ENCODE measurements around the gene SQSTM1. TPM values are rescaled to one million over a fixed set of nuclear protein-coding genes. Genes with fewer than 3 reads are reported as not detected.
A peak's percentile ranks its signal among the peaks of the same experiment; 100 is the strongest.

The SQSTM1 gene
- 100 to 1,000 TPM; 249 to 606 TPM for total RNA-seq

GRCh38 chr5:179820483-179821297, at the start of gene SQSTM1:
TSS of gene SQSTM1 (plus strand) at chr5:179820905. CDS start at chr5:179820937, 32 bp downstream.
- TF ChIP-seq POLR2A (IDR thresholded peaks at IDR 0.05) (peak; percentile 99 to 100 (median 99)), CTCF (IDR thresholded peaks at IDR 0.05) (peak in 2 of 7 experiments; percentile 8 to 16)
- intact Hi-C loops (cut with DNase I) = no loop called here
- peak; percentile 80 to 86 (median 84) for DNase-seq
- Histone ChIP-seq H3K27me3 (no peaks in the 10 kb centered on the region), H3K4me3 (peak within 1 kb of the TSS; percentile 83 to 90), H3K27ac (peak within 1 kb of the TSS; percentile 97 to 100 (median 99)), H3K36me3 (replicated peaks in 1 of 2; ENCODE audit: insufficient read depth in 1 of 2, low read depth in 2 of 2) (peaks cover 12 to 14% of the 10 kb centered on the region in 2 donors), H3K4me1 (peaks cover 70% of the 10 kb centered on the region), H3K9me3 (no peaks in the 10 kb centered on the region)
- peak; percentile 68 for ATAC-seq
- 0% methylated on average over 4 to 71 of the region's 81 CpGs for WGBS, 2 donors

GRCh38 chr5:179771311-179771895, 49.3 kb upstream of the SQSTM1 start:
- WGBS, 2 donors = 82 to 91% methylated on average over 4 of the region's 4 CpGs

GRCh38 chr5:179772351-179772750, 48.4 kb upstream of the SQSTM1 start:
- TF ChIP-seq POLR2A (IDR thresholded peaks at IDR 0.05) (no peak), CTCF (IDR thresholded peaks at IDR 0.05) (no peak)
- H3K9me3 ChIP-seq = no peaks in the 10 kb centered on the region
- H3K4me3 ChIP-seq = no peak overlapping the region
- H3K36me3 ChIP-seq (replicated peaks in 1 of 2; ENCODE audit: insufficient read depth in 1 of 2, low read depth in 2 of 2) = peaks cover 24 to 40% of the 10 kb centered on the region in 2 donors
- ATAC-seq (no peak), DNase-seq (no peak)
- no peaks in the 10 kb centered on the region for H3K27me3 ChIP-seq
- H3K27ac ChIP-seq = no peak overlapping the region
- H3K4me1 ChIP-seq = no peaks in the 10 kb centered on the region
- WGBS, 2 donors = 74 to 98% methylated on average over 6 of the region's 6 CpGs
- intact Hi-C loops (cut with DNase I) = no loop called here

More at GRCh38 chr5:179771311-179771895, 49.3 kb upstream of the SQSTM1 start:
- ATAC-seq = no peak
- no peaks in the 10 kb centered on the region for H3K27me3 ChIP-seq
- no peaks in the 10 kb centered on the region for H3K9me3 ChIP-seq
- DNase-seq = no peak
- peaks cover 9% of the 10 kb centered on the region for H3K4me1 ChIP-seq
- H3K4me3 ChIP-seq = no peak overlapping the region
- peaks cover 20 to 40% of the 10 kb centered on the region in 2 donors for H3K36me3 ChIP-seq (replicated peaks in 1 of 2; ENCODE audit: insufficient read depth in 1 of 2, low read depth in 2 of 2)
- no peak overlapping the region for H3K27ac ChIP-seq
- TF ChIP-seq POLR2A (IDR thresholded peaks at IDR 0.05) (no peak), CTCF (IDR thresholded peaks at IDR 0.05) (no peak)
- intact Hi-C loops (cut with DNase I) = no loop called here

GRCh38 chr5:179773686-179774040, 47.0 kb upstream of the SQSTM1 start:
- H3K4me3 ChIP-seq = no peak overlapping the region
- H3K4me1 ChIP-seq = no peaks in the 10 kb centered on the region
- intact Hi-C loops (cut with DNase I) = no loop called here
- H3K9me3 ChIP-seq = no peaks in the 10 kb centered on the region
- H3K27ac ChIP-seq = no peak overlapping the region
- TF ChIP-seq POLR2A (IDR thresholded peaks at IDR 0.05) (no peak), CTCF (IDR thresholded peaks at IDR 0.05) (no peak)
- ATAC-seq = no peak
- WGBS, 2 donors = 93 to 94% methylated on average over 9 of the region's 9 CpGs
- H3K27me3 ChIP-seq = no peaks in the 10 kb centered on the region
- no peak for DNase-seq
- peaks cover 24 to 40% of the 10 kb centered on the region in 2 donors for H3K36me3 ChIP-seq (replicated peaks in 1 of 2; ENCODE audit: insufficient read depth in 1 of 2, low read depth in 2 of 2)

All from body of pancreas (tissue), 4 donors.